NCI-H524 (cell line): ENCODE measurements around the gene SLC6A9.
A peak's percentile ranks its signal among the peaks of the same experiment; 100 is the strongest.

Experiments used
- DNase-seq, 2 experiments: peaks; one replicate each; lab custom pipeline; 2025; lab: John Stamatoyannopoulos, UW

Gene SLC6A9

DNA sequence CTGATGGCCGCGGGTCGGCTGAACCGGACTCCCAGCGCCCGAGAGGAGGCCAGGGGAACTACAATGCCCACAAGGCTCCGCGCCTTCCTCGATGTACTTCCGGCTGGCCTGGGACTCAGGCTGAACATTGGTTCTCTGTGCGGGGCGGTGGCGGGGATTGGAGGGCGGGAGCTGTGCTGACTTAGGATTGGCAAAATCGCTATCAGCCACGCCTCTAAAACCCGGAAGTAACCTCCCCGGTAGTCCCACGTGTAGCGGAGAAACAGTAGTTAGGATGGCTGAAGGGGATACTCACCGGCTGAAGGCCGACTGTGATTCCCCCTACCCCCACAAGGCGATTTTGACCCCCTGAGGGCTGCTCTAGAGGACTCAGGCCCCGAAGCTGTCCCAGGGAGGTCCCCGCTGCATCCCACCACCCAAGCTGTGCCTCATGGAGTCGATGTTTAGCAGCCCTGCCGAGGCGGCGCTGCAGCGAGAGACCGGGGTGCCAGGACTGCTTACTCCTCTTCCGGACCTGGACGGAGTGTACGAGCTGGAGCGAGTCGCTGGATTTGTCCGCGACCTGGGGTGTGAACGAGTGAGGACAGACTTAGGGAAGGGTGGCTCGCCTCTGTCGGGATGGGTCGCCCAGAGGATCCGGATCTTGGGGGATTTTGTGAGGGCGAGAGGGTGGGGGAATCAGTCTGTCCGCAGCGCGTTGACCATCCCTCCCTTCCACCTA, 61.4 kb downstream of the SLC6A9 start, which contains the start of gene DPH2:
TSS of gene DPH2 (plus strand) at position 265 of the 721 bp plus-strand sequence. CDS start at position 431, 166 bp downstream.
- peak; percentile 92 to 96 for DNase-seq

- DNase-seq: no peak
Observed at GRCh38 chr1:43969416-43969745, 61.9 kb downstream of the SLC6A9 start.

GRCh38 chr1:43968348-43968948, 62.8 kb downstream of the SLC6A9 start:
- DNase-seq: no peak

- DNase-seq: no peak
Observed at GRCh38 chr1:43965316-43965715, 65.9 kb downstream of the SLC6A9 start.

- no peak for DNase-seq
Observed at GRCh38 chr1:43963890-43964289, 67.4 kb downstream of the SLC6A9 start.

DNA sequence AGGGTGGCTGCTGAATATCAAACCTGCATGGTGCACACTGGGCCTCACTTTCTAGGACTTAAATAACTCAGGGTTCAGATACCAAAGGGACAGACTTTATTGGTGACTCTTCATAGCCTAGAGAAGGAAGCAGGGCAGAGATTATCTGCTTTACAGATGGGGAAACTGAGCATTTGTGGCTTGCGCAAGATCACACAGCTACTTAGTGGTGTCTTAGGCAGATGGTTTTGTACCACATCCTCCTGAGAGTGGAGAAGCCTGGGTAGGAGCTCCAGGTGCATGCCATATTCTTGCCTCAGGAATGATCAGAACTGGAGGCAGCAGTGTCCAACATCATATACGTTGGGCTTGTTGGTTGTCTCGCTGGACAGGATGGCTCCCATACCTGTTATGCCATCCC, 68.3 kb downstream of the SLC6A9 start:
- no peak for DNase-seq

- no peak for DNase-seq
Observed at GRCh38 chr1:43962324-43962723, 68.9 kb downstream of the SLC6A9 start.

GRCh38 chr1:43961692-43962091, 69.6 kb downstream of the SLC6A9 start:
- DNase-seq: no peak

DNA sequence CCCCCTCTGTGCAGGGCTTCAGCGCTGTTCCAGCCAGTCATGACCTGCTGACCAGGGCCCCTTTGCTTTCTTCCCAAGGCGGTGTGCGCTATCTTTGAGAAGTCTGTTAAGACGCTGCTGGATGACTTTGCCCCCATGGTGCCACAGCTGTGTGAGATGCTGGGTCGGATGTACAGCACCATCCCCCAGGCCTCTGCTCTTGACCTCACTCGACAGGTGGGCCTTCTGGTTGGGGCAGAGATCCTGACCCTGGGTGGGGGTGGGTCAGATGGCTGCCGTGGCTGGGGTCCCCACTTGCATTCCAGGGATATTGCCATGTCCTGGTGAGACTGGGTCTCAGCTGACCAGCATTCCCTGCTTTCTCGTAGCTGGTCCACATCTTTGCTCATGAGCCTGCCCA, 70.5 kb downstream of the SLC6A9 start:
- DNase-seq: no peak

- DNase-seq: no peak
Observed at GRCh38 chr1:43958351-43959255, 72.7 kb downstream of the SLC6A9 start.

- no peak for DNase-seq
Observed at GRCh38 chr1:43957407-43958040, 73.7 kb downstream of the SLC6A9 start.

GRCh38 chr1:43956234-43956633, 75.0 kb downstream of the SLC6A9 start:
- no peak for DNase-seq

DNA sequence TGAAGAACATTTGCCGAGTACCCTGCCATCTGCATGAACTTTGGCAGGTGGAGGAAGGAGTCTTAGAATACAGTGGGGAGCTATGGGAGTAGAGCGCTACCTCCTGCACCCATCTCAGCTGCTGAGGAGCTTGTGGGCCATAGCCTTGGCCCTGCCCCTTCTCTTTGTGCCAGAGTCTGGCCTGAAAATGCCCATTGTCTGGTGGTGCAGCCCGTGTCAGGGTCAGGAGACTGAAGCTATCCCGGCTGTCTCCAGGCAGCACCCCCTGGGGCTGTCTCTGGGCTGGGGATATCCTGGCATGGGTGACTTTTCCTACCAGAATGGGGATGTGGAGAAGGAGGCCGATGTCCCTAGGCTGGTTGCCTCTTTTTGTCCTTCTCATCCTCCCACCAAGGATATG, 77.2 kb downstream of the SLC6A9 start:
- no peak for DNase-seq

- DNase-seq: no peak
Observed at GRCh38 chr1:43953361-43953760, 77.9 kb downstream of the SLC6A9 start.

DNA sequence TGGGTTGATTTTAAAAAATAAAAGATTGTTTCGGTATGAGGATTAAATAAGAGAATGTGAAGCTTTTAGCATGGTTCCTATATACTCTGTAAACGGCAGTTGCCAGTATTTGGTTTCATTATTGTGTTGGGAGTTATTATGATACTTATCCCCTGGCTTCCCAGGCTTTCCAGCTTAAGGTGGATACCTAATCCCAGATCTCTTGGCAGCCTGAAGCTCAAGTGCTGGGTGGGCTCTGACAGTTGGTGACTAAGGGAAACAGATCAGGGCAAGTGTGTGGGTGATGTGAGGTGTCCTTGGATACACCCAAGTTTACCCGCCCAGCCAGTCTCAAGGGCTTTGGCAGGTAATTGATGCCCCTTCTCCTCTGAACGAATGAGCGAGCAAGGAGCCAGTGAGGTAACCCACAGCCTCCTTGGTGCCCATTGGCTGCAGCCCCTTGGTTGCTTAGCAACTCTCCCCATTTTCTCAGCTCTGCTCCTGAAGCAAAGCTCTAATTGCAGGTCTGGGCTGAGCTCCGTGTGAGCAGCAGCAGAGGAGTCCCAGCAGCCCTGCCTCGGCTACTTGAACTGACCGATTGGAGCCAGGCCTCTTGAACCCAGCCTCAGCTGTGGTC, 78.4 kb downstream of the SLC6A9 start:
- peak; percentile 95 to 99 for DNase-seq

DNA sequence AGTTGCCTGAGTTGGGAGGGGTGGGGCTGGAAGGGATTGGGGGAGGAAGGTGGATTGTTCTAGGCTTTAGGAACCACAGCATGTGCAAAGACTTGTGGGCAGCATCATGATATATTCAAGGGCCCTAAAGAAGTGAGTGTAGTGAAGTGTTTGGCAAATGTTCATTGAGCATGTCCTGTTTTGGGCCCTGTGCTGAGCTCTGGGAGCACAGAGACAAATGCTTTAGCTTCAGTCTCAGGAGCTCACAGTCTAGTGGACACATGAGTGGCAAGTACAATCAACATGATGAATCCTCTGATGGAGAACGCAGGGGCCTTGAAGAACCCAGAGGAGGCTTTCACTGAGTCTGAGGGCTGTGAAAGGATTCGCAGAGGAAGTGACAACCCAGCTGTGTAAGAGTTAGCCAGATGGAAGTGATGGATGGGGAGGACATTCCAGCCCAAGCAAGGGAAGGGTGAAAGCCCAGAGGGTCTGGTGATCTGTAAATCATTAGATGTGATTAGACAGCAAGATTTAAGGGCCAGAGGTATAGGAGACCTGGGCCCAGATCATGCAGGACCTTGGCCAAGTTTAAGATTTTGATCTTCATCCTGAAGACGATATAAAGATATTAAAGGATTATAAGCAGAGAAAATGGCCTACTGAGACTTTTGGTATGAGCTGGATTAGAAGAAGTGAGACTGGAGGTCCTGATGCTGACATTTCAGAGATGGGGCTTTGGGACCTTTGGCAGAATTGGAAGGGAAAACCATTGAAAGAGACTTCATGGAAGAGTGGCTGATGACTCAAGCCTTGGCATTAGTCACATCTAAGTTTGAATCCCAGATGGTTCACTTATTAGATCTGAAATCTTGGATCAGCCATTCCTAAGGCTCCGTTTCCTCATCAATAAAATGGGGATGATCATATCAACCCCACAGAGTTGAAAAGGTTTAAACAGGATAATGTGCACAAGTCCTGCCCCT, 80.0 kb downstream of the SLC6A9 start:
- peak in 1 of 2 experiments; percentile 29 for DNase-seq

- peak; percentile 7 to 70 for DNase-seq
Observed at GRCh38 chr1:43949678-43950077, 81.6 kb downstream of the SLC6A9 start.

DNA sequence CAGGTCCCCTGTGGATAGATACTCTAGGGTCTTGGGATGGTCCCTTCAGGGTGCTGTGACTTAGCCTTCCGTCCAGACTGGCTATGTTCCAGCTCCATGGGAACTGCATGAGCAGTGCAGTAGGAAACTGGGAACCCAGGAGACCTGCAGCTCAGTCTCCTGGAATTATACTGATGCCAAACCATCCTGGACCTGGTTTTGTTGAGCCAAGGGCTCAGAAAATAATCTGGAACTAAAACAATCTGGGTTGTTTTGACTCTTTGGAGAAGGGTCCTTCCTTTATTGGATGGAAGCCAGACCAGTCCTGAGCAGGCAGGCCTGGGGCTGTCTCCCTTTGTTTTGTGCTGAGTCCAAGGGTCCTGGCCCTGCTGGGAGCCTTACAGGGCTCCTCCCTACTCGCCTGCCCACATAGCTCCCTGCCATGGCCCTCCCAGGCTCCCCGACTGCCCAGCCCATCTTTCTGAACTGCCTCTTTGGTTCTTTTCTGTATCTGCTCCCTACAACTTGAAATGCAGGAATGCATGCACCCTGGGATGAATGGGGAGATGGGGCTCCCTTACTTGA, 83.3 kb downstream of the SLC6A9 start:
- DNase-seq: peak in 1 of 2 experiments; percentile 24

- DNase-seq: no peak
Observed at GRCh38 chr1:43947061-43947873, 84.0 kb downstream of the SLC6A9 start.
